Measurements from ENCODE around the gene ETV2.

ETV2 gene

GRCh38 chr19:35661995-35662340 lies 20.4 kb downstream of the ETV2 start:
- TF ChIP-seq MYC (IDR thresholded peaks at IDR 0.05; ENCODE audit: low read depth, low read length), result no peak
- no peak for TF ChIP-seq CTCF (IDR thresholded peaks at IDR 0.05; ENCODE audit: low read depth, low read length)
- TF ChIP-seq MAX (IDR thresholded peaks at IDR 0.05; ENCODE audit: low read depth, low read length), result no peak
- no peak for TF ChIP-seq POLR2A (IDR thresholded peaks at IDR 0.05; ENCODE audit: extremely low read depth, insufficient read length)
- DNase-seq (ENCODE audit: low read depth), result no peak
- H3K4me3 ChIP-seq (ENCODE audit: low read depth, low read length), result no peak overlapping the region

- no peak overlapping the region for H3K4me3 ChIP-seq (ENCODE audit: low read depth, low read length)
- no peak for DNase-seq (ENCODE audit: low read depth)
- TF ChIP-seq POLR2A (IDR thresholded peaks at IDR 0.05; ENCODE audit: extremely low read depth, insufficient read length) (no peak), MYC (IDR thresholded peaks at IDR 0.05; ENCODE audit: low read depth, low read length) (no peak), CTCF (IDR thresholded peaks at IDR 0.05; ENCODE audit: low read depth, low read length) (no peak), MAX (IDR thresholded peaks at IDR 0.05; ENCODE audit: low read depth, low read length) (no peak)
These were observed 22.4 kb downstream of the ETV2 start for GRCh38 chr19:35663981-35664380.

- no peak for TF ChIP-seq POLR2A (IDR thresholded peaks at IDR 0.05; ENCODE audit: extremely low read depth, insufficient read length)
- no peak for TF ChIP-seq MYC (IDR thresholded peaks at IDR 0.05; ENCODE audit: low read depth, low read length)
- no peak for TF ChIP-seq MAX (IDR thresholded peaks at IDR 0.05; ENCODE audit: low read depth, low read length)
- no peak for TF ChIP-seq CTCF (IDR thresholded peaks at IDR 0.05; ENCODE audit: low read depth, low read length)
- no peak overlapping the region for H3K4me3 ChIP-seq (ENCODE audit: low read depth, low read length)
- no peak for DNase-seq (ENCODE audit: low read depth)
These were observed 23.6 kb downstream of the ETV2 start for GRCh38 chr19:35665157-35665556.

GRCh38 chr19:35665604-35666003 lies 24.1 kb downstream of the ETV2 start:
- TF ChIP-seq MAX (IDR thresholded peaks at IDR 0.05; ENCODE audit: low read depth, low read length) (no peak), POLR2A (IDR thresholded peaks at IDR 0.05; ENCODE audit: extremely low read depth, insufficient read length) (no peak), MYC (IDR thresholded peaks at IDR 0.05; ENCODE audit: low read depth, low read length) (no peak), CTCF (IDR thresholded peaks at IDR 0.05; ENCODE audit: low read depth, low read length) (no peak)
- DNase-seq (ENCODE audit: low read depth), result no peak
- H3K4me3 ChIP-seq (ENCODE audit: low read depth, low read length), result no peak overlapping the region

GRCh38 chr19:35666251-35666913 lies 24.8 kb downstream of the ETV2 start, which contains the start of gene UPK1A:
TSS of gene UPK1A (plus strand) at chr19:35666517. CDS start at chr19:35666813, 296 bp downstream.
- no peak for DNase-seq (ENCODE audit: low read depth)
- TF ChIP-seq MAX (IDR thresholded peaks at IDR 0.05; ENCODE audit: low read depth, low read length), result no peak
- TF ChIP-seq POLR2A (IDR thresholded peaks at IDR 0.05; ENCODE audit: extremely low read depth, insufficient read length), result no peak
- TF ChIP-seq MYC (IDR thresholded peaks at IDR 0.05; ENCODE audit: low read depth, low read length), result no peak
- no peak for TF ChIP-seq CTCF (IDR thresholded peaks at IDR 0.05; ENCODE audit: low read depth, low read length)

More at GRCh38 chr19:35666251-35666913, 24.8 kb downstream of the ETV2 start, which contains the start of gene UPK1A:
- no peak within 1 kb of the TSS for H3K4me3 ChIP-seq (ENCODE audit: low read depth, low read length)

Measured in NB4 (cell line).